ENCODE data around the gene HSD17B1. TPM values are rescaled to one million over a fixed set of nuclear protein-coding genes. Genes with fewer than 3 reads are reported as not detected.

The HSD17B1 gene
- total RNA-seq, 1 donor from 2014 or later: 2.2 TPM

- DNase-seq: no peak
- H3K27me3 ChIP-seq (ENCODE audit: low read depth): no peaks in the 10 kb centered on the region
- intact Hi-C loops (cut with DNase I): no loop called here
- TF ChIP-seq, protein P1, sequence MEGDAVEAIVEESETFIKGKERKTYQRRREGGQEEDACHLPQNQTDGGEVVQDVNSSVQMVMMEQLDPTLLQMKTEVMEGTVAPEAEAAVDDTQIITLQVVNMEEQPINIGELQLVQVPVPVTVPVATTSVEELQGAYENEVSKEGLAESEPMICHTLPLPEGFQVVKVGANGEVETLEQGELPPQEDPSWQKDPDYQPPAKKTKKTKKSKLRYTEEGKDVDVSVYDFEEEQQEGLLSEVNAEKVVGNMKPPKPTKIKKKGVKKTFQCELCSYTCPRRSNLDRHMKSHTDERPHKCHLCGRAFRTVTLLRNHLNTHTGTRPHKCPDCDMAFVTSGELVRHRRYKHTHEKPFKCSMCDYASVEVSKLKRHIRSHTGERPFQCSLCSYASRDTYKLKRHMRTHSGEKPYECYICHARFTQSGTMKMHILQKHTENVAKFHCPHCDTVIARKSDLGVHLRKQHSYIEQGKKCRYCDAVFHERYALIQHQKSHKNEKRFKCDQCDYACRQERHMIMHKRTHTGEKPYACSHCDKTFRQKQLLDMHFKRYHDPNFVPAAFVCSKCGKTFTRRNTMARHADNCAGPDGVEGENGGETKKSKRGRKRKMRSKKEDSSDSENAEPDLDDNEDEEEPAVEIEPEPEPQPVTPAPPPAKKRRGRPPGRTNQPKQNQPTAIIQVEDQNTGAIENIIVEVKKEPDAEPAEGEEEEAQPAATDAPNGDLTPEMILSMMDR (IDR thresholded peaks at IDR 0.05): no peak
- H3K4me1 ChIP-seq: peaks cover 56% of the 10 kb centered on the region
- peak overlapping the region; percentile 46 for H3K27ac ChIP-seq
- peaks cover 25% of the 10 kb centered on the region for H3K36me3 ChIP-seq
- no peaks in the 10 kb centered on the region for H3K9me3 ChIP-seq
- H3K4me3 ChIP-seq: no peak overlapping the region
- no peak for ATAC-seq
Observed at GRCh38 chr17:42526031-42526444, 26.7 kb upstream of the HSD17B1 start.

DNA sequence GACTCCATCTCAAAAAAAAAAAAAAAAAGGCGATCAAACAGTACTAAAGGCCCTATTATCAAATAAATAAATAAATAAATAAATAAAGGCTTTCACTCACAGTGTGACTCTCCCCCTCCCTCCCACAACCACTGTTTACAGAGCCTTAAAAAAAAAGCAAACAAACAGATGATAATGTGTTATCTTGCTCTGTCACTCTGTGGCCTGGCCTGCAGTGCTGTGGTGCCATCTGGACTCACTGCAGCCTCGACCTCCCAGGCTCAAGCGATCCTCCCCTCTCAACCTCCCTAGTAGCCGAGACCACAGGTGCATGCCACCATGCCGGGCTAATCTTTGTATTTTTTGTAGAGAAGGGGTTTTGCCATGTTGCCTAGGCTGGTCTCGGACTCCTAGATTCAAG lies 24.8 kb upstream of the HSD17B1 start:
- H3K9me3 ChIP-seq: no peaks in the 10 kb centered on the region
- H3K27me3 ChIP-seq (ENCODE audit: low read depth): no peaks in the 10 kb centered on the region
- no peak for ATAC-seq
- H3K4me1 ChIP-seq: peaks cover 43% of the 10 kb centered on the region
- TF ChIP-seq, protein P1 (IDR thresholded peaks at IDR 0.05): no peak
- no peak overlapping the region for H3K27ac ChIP-seq
- H3K4me3 ChIP-seq: no peak overlapping the region
- peaks cover 6% of the 10 kb centered on the region for H3K36me3 ChIP-seq
- intact Hi-C loops (cut with DNase I): no loop called here
- no peak for DNase-seq

DNA sequence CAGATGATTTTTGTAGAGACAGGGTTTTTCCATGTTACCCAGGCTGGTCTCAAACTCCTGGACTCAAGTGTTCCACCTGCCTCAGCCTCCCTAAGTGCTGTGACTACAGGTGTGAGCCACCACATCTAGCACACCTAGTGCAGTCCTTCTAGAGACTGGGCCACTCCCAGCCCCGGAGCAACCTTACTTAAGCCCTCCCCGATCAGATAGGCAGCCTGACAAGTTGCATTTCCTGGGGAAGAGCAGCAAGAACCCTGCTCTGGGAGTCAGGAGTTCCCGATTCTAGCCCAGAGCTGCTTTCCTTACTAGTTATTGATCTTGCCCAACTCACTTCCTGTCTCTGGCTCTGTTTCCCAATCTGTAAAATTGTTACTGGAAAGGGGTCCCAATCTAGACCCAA lies 23.7 kb upstream of the HSD17B1 start:
- H3K4me1 ChIP-seq: peaks cover 41% of the 10 kb centered on the region
- intact Hi-C loops (cut with DNase I): no loop called here
- DNase-seq (no peak), ATAC-seq (no peak)
- H3K27me3 ChIP-seq (ENCODE audit: low read depth): no peaks in the 10 kb centered on the region
- no peak overlapping the region for H3K27ac ChIP-seq
- TF ChIP-seq, protein P1 (IDR thresholded peaks at IDR 0.05): no peak
- no peaks in the 10 kb centered on the region for H3K36me3 ChIP-seq
- no peak overlapping the region for H3K4me3 ChIP-seq
- H3K9me3 ChIP-seq: no peaks in the 10 kb centered on the region

GRCh38 chr17:42530952-42531454 lies 21.7 kb upstream of the HSD17B1 start:
- peaks cover 49% of the 10 kb centered on the region for H3K4me1 ChIP-seq

DNA sequence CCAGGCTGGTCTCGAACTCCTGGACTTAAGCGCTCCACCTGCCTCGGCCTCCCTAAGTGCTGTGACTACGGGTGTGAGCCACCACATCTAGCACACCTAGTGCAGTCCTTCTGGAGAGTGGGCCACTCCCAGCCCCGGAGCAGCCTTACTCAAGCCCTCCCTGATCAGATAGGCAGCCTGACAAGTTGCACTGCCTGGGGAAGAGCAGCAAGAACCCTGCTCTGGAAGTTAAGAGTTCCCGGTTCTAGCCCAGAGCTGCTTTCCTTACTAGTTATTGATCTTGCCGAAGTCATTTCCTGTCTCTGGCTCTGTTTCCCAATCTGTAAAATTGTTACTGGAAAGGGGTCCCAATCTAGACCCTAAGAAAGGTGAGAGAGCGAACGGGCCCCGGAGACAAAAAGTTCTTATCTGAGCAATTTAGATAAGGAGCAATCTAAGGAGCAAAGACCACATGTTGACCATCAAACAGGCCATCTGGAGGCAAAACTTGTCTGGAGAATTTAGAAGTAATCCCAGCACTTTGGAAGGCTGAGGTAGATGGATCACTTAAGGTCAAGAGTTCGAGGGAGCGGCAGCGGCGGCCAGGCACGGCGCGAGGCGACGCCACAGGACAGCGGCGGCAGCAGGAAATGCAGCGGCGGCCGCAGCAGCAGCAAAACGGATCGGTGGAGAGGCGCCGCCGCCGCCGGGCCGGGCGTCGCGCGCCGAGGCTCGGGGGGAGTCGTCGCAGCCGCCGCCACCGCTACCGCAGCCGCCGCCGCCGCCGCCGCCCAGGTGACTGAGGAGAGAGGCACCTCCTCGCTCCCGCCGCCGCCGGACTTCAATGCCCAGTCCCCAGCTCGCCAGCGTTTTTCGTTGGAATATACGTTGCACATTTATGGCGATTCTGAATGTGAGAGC lies 21.0 kb upstream of the HSD17B1 start:
- DNase-seq: peak; percentile 83
- H3K4me1 ChIP-seq: peaks cover 42% of the 10 kb centered on the region

More at GRCh38 chr17:42530952-42531454, 21.7 kb upstream of the HSD17B1 start:
- Histone ChIP-seq H3K27ac (peak overlapping the region; percentile 81), H3K27me3 (ENCODE audit: low read depth) (no peaks in the 10 kb centered on the region), H3K9me3 (no peaks in the 10 kb centered on the region), H3K36me3 (no peaks in the 10 kb centered on the region), H3K4me3 (no peak overlapping the region)
- TF ChIP-seq, protein P1 (IDR thresholded peaks at IDR 0.05): no peak
- intact Hi-C loops (cut with DNase I): no loop called here
- DNase-seq (no peak), ATAC-seq (no peak)

More for the DNA sequence above, 21.0 kb upstream of the HSD17B1 start:
- H3K9me3 ChIP-seq: no peaks in the 10 kb centered on the region
- peak overlapping the region; percentile 57 for H3K4me3 ChIP-seq
- ATAC-seq: peak; percentile 53 to 56
- intact Hi-C loops (cut with DNase I): no loop called here
- TF ChIP-seq, protein P1 (IDR thresholded peaks at IDR 0.05): peak; percentile 51
- peak overlapping the region; percentile 81 for H3K27ac ChIP-seq
- no peaks in the 10 kb centered on the region for H3K36me3 ChIP-seq
- H3K27me3 ChIP-seq (ENCODE audit: low read depth): no peaks in the 10 kb centered on the region
